ENCODE results near the gene SFTPB.

DNA sequence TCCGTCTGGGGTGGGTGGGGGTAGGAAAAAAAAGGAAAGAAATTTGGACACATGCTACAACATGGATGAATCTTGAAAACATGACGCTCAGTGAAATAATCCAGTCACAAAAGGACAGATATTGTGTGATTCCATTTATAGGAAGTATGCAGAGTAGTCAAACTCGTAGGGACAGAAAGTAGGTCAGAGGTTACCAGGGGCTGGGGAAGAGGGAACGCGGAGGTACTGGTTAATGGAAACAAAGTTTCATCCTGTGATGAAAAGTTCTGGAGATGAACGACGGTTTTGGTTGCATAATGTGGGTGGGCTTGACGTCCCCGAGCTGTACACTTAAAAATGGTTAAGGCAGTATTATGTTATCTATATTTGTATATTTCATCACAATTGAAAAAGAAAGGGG lies 4.5 kb upstream of the SFTPB start:
- no peak for TF ChIP-seq POLR2A (IDR thresholded peaks at IDR 0.05; ENCODE audit: low read length)
- no peak for TF ChIP-seq GATA1 (IDR thresholded peaks at IDR 0.05; ENCODE audit: low read depth, low read length)
